ENCODE measurements around the gene WDR18. TPM values are rescaled to one million over a fixed set of nuclear protein-coding genes. Genes with fewer than 3 reads are reported as not detected.

Gene WDR18
- total RNA-seq, 2 donors from 2014 or later = 68.6 to 85.6 TPM

- Histone ChIP-seq H3K27ac (ENCODE audit: low read depth, low read length) (no peak overlapping the region), H3K9ac (ENCODE audit: extremely low read depth, low read length, poor library complexity, severe bottlenecking) (no peak overlapping the region), H3K36me3 (ENCODE audit: control insufficient read depth, insufficient read depth, low read length) (peaks cover 75% of the 10 kb centered on the region), H3K27me3 (ENCODE audit: control insufficient read depth, insufficient read depth, low read length, poor library complexity, severe bottlenecking) (no peaks in the 10 kb centered on the region), H3K4me3 (ENCODE audit: low read length) (no peak overlapping the region), H3K4me1 (ENCODE audit: control insufficient read depth, insufficient read depth, low read length) (no peaks in the 10 kb centered on the region), H3K9me3 (ENCODE audit: control insufficient read depth, low read length) (peaks cover 25% of the 10 kb centered on the region)
- DNase-seq = no peak
- no peak for TF ChIP-seq CTCF (conservative IDR thresholded peaks at IDR 0.05)
- Mint-ChIP-seq H3K4me3 (no peak overlapping the region), H3K4me1 (no peaks in the 10 kb centered on the region), H3K36me3 (ENCODE audit: low read depth) (peaks cover 83% of the 10 kb centered on the region), H3K9me3 (peaks cover 19% of the 10 kb centered on the region), H3K27me3 (ENCODE audit: insufficient read depth) (no peaks in the 10 kb centered on the region), H3K27ac (no peak overlapping the region)
- WGBS, 2 experiments (ENCODE audit: insufficient coverage in 1 of 2, insufficient read length in 1 of 2) = 95 to 96% methylated on average over 6 to 16 of the region's 16 CpGs
Observed at GRCh38 chr19:964116-964520, 20.0 kb upstream of the WDR18 start.

- 96% methylated on average over 15 to 19 of the region's 19 CpGs for WGBS, 2 experiments (ENCODE audit: insufficient coverage in 1 of 2, insufficient read length in 1 of 2)
- no peaks in the 10 kb centered on the region for H3K27me3 ChIP-seq (ENCODE audit: control insufficient read depth, insufficient read depth, low read length, poor library complexity, severe bottlenecking)
- Mint-ChIP-seq H3K4me1 (no peaks in the 10 kb centered on the region), H3K9me3 (peaks cover 22% of the 10 kb centered on the region), H3K27ac (no peak overlapping the region), H3K4me3 (no peak overlapping the region), H3K36me3 (ENCODE audit: low read depth) (peaks cover 80% of the 10 kb centered on the region), H3K27me3 (ENCODE audit: insufficient read depth) (no peaks in the 10 kb centered on the region)
- no peak overlapping the region for H3K9ac ChIP-seq (ENCODE audit: extremely low read depth, low read length, poor library complexity, severe bottlenecking)
- H3K4me1 ChIP-seq (ENCODE audit: control insufficient read depth, insufficient read depth, low read length) = no peaks in the 10 kb centered on the region
- no peak overlapping the region for H3K4me3 ChIP-seq (ENCODE audit: low read length)
- H3K9me3 ChIP-seq (ENCODE audit: control insufficient read depth, low read length) = peaks cover 26% of the 10 kb centered on the region
- DNase-seq = no peak
- no peak overlapping the region for H3K27ac ChIP-seq (ENCODE audit: low read depth, low read length)
- peaks cover 70% of the 10 kb centered on the region for H3K36me3 ChIP-seq (ENCODE audit: control insufficient read depth, insufficient read depth, low read length)
- no peak for TF ChIP-seq CTCF (conservative IDR thresholded peaks at IDR 0.05)
Observed at GRCh38 chr19:964761-965694, 19.1 kb upstream of the WDR18 start.

- Histone ChIP-seq H3K4me1 (ENCODE audit: control insufficient read depth, insufficient read depth, low read length) (no peaks in the 10 kb centered on the region), H3K36me3 (ENCODE audit: control insufficient read depth, insufficient read depth, low read length) (peaks cover 70% of the 10 kb centered on the region), H3K9me3 (ENCODE audit: control insufficient read depth, low read length) (peaks cover 35% of the 10 kb centered on the region), H3K9ac (ENCODE audit: extremely low read depth, low read length, poor library complexity, severe bottlenecking) (no peak overlapping the region), H3K27me3 (ENCODE audit: control insufficient read depth, insufficient read depth, low read length, poor library complexity, severe bottlenecking) (no peaks in the 10 kb centered on the region), H3K27ac (ENCODE audit: low read depth, low read length) (no peak overlapping the region), H3K4me3 (ENCODE audit: low read length) (no peak overlapping the region)
- TF ChIP-seq CTCF (conservative IDR thresholded peaks at IDR 0.05) = no peak
- 91 to 94% methylated on average over 12 to 17 of the region's 17 CpGs for WGBS, 2 experiments (ENCODE audit: insufficient coverage in 1 of 2, insufficient read length in 1 of 2)
- H3K4me1 Mint-ChIP-seq = no peaks in the 10 kb centered on the region
- H3K9me3 Mint-ChIP-seq = peaks cover 29% of the 10 kb centered on the region
- no peaks in the 10 kb centered on the region for H3K27me3 Mint-ChIP-seq (ENCODE audit: insufficient read depth)
- H3K36me3 Mint-ChIP-seq (ENCODE audit: low read depth) = peaks cover 82% of the 10 kb centered on the region
- no peak overlapping the region for H3K27ac Mint-ChIP-seq
- H3K4me3 Mint-ChIP-seq = no peak overlapping the region
- DNase-seq = no peak
Observed at GRCh38 chr19:966485-967088, 17.6 kb upstream of the WDR18 start.

Data from endodermal cell (in vitro differentiated cells).